ENCODE data around the gene MSI2. TPM values are rescaled to one million over a fixed set of nuclear protein-coding genes. Genes with fewer than 3 reads are reported as not detected.

Gene MSI2
- total RNA-seq, 1 donor from 2014 or later = 28.0 TPM

DNA sequence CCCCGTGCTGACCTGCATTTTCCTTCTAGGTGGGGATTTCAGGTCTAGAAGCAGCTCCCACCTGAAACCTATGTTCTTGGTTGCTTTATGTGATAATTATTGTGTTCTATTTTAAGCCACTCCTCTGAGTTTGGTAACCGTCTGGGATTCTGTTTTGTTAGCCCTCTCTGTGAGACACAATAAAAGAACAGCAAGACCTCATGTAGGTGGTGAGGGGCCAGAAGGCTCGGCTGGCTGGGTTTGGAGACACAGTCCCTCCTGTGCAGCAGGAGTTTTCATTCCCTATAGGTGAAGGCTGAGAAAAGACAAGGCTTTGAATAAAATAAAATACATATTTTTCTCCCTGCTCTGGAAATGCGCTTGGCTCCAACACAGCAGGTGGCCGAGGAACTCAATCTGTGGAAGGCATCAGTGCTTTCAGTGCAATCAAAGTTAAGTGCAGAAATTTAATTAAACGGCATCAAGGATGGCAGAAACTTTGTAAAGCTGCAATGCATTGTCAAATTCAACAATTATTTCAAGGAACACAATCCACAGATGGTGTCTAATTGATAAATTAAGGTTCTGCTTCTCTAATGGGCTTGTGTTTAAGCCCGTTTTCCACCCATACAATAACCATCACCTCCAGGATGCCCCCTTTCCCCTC lies 107.8 kb downstream of the MSI2 start:
- DNase-seq (ENCODE audit: low spot score) = no peak

- DNase-seq (ENCODE audit: low spot score) = no peak
Observed at GRCh38 chr17:57365420-57365819, 109.1 kb downstream of the MSI2 start.

GRCh38 chr17:57366177-57366557 lies 109.8 kb downstream of the MSI2 start:
- no peak for DNase-seq (ENCODE audit: low spot score)

DNA sequence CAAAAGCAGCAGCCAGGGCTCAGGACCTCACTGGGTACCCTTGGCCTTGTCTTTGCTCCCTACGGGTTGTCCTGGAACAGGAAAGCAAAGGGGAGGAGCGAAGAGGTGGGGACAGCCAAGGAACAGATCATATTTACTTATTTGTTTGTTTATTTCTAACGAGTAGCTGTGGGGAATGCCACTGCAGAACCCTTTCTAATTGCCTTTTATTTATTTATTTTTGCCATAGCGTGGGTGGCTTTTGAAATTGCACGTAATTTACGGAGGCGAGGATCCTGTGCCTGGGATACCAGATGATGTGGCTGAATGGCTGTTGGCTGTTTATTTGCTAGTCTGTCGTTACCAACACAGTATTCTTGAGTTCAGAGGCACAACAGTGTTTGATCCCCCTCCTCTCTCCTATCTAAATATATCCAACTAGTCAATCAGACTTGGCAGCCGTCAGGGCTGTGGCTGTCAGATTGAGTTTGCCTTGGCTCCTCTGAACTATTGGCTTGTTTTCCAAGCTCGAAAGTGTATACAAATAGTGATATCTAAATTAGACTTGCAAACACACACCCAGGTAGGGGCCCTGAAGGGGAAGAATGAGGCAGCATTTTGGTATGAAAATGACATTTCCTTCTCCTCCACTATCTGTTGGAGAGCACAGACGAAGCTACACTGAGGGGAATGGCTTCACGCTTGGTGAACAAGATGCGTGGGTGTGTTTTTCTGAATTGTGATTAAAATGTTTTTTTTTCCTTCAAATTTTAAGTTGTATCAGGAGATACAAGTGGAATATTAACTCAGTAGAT lies 110.4 kb downstream of the MSI2 start:
- no peak for DNase-seq (ENCODE audit: low spot score)

DNA sequence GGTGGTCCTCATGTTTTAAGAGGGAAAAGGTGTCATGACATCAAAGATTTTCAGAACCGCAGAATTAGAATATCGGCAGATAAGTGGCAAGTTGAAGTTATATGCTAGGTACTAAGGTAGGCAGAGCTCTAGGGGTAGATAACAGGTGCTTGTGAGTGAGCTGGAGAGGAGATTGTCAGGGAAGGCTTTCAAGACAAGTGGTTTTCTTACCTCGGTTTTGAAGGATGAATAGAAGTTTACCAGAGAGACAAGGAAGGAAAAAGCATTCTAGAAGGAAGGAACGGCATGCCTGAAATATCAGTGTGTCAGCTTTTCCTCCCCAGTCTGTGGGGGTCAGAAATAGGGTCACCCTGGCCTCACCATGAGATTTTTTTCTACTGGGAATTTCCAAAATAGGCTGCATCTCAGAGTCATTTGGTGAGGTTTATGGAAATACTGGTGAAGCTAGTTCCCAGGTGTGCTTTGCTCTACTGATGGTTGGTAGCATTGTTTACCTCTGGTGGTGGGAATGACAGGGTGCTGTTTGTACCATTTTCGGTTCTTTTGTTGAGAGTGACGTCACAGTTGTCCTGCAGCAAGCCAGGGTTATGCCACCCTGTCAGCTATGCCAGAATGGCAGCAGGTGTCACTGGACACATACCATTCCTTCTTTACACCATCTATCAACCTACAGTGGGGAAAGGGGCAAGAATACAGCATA lies 112.5 kb downstream of the MSI2 start:
- DNase-seq (ENCODE audit: low spot score) = no peak

DNA sequence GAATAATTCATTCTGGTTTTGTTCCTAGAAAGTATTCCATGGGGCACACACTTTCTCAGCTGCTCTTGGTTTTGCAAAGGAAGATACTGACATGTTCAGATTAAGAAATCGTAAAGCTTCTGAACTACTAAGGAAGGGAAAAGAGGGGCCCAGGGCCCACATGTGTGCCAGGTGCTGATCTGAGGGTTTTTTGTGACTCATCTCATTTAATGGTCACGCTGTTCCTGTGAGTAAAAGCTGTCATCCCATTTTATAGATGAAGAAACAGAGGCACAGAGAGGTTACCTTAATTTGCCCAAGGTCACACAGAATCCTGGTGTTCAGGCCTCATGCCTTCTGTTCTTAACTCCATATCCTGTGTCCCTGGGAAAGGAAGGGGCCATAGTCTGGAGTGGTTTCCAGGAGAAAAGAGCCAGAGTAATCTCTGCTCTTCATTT lies 113.2 kb downstream of the MSI2 start:
- no peak for DNase-seq (ENCODE audit: low spot score)

DNA sequence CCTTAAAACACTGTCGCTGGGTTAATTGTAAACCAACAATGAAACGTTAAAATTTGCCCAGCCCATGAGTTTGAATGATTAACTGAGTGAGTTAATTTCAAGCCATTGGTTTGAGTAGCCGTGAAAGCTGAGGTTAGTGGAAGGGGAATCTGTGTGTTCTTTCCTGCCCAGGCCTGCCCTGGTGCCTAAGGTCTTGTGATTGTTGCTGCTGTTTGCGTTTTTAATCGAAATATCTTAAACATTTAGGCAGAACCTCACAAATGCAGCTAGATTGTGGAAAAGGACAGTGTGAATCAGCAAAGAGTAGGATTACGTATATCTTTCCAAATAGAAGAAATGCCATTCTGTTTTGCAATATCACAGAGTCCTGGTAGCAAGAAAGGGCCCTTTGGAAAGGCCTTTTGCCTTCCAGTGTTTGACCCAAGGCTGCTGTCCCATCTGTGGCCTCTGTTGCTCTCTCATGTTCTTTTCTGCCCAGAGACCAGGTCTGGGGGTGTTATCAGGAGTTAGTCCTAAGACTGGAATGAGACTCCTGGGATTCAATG lies 113.8 kb downstream of the MSI2 start:
- DNase-seq (ENCODE audit: low spot score) = no peak

GRCh38 chr17:57370619-57371018 lies 114.3 kb downstream of the MSI2 start:
- DNase-seq (ENCODE audit: low spot score) = no peak

DNA sequence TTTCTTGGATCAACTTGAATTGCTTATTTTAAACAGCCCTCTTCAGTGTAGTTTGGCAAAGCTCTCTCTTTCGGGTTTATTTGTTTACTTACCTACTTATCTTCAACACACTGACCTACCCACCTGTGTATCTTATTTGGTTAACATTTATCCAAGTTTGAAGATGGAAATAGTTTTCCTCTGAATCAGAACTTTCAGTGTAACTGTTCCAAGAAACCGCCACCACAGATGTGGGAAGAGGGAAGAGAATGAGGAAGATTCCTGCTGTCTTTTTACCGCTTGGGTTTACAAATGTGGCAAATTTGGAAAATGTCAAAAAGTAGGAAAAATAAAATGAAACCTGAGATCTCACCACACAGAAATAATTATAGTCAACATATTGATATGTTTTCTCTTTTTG lies 115.8 kb downstream of the MSI2 start:
- no peak for DNase-seq (ENCODE audit: low spot score)

- no peak for DNase-seq (ENCODE audit: low spot score)
Observed at GRCh38 chr17:57373048-57373447, 116.7 kb downstream of the MSI2 start.

DNA sequence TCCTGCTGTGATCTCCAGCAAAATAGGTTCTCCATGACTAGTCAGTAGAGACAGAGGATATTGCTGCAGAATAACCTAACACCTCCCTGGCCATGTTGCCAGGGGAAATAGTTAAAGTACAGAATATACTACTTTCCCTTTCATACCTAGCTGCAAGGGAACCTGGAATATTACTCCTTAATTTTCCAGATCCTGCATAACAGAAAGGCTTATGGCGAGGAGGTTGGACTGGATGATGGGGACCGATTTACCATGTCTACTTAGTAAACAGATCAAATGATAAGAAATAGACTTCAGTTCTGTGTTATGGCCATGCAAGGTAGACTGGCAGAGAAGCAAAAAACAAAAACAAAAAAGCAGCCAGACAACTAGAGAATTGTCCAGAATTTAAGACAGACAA lies 117.4 kb downstream of the MSI2 start:
- DNase-seq (ENCODE audit: low spot score) = no peak

DNA sequence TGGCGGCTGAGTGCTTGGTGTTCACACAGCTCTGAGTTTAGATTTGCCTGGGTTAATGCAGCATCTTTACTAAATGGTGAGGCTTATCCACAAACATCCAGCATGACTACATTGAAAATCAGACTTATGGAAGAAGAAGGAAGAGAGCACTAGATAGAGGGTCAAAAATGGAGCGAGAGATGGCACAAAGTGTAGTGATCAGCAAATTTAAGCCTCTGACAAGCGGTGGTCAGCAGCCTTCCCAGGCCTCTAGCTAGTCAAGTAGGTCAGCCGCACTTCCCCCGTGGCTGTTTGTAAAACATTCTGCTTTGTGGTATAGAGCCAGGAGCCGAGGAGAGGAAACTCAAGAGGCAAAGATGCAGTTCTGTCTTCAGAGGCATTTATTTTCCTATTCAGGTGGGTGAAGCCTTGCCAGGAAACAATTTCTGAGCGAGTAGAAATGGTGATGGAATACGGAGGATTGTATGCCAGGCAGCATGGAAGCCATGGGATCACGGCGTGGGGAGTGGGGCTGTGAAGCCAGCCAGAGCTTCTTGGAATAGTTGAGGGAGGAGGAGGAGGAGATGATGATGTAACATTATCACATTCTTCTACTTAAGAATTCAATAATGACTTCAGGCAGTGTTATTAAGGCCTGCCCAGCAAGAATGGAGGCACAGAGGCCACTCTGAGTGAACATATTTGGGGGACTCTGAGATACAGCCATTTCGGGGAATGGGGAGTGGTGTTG lies 118.9 kb downstream of the MSI2 start:
- DNase-seq (ENCODE audit: low spot score) = no peak

DNA sequence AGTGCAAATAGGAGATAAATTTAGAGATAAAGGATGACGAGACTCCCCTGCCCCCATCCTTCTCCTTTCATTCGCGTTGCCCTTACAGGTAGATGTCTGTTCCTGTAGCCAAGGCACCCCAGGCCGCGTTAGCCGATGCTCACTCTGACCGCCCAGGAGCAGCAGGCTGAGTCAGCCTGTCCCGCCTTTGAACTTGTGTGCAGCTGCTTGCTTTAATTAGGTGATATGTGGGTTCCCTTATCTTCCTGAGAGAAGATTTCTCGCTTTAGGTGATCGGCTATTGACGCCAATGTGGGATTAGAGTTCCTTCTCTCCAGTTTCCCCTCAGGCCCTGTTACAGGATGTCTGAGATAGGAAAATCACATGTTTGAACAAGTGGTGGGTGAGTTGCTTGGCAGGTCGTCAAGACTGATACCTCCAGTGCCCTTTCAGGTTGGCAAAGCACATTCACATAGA lies 119.5 kb downstream of the MSI2 start:
- DNase-seq (ENCODE audit: low spot score) = no peak

DNA sequence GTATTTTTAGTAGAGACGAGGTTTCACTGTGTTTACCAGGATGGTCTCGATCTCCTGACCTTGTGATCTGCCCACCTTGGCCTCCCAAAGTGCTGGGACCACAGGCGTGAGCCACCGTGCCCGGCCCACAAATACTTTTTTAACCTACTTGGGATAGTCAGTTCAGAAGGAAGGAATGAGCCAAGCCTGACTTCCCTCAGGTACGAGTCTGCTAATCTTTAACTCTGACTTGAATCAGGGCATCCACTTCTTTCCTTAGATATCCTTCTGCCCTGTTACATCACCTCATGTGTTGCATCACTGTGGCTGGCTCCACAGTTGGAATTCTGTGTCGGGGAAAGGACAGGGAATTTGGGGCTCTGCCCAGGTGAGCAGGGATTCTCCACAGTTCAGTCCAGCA lies 120.8 kb downstream of the MSI2 start:
- no peak for DNase-seq (ENCODE audit: low spot score)

GRCh38 chr17:57379237-57379894 lies 123.0 kb downstream of the MSI2 start:
- DNase-seq (ENCODE audit: low spot score) = no peak

DNA sequence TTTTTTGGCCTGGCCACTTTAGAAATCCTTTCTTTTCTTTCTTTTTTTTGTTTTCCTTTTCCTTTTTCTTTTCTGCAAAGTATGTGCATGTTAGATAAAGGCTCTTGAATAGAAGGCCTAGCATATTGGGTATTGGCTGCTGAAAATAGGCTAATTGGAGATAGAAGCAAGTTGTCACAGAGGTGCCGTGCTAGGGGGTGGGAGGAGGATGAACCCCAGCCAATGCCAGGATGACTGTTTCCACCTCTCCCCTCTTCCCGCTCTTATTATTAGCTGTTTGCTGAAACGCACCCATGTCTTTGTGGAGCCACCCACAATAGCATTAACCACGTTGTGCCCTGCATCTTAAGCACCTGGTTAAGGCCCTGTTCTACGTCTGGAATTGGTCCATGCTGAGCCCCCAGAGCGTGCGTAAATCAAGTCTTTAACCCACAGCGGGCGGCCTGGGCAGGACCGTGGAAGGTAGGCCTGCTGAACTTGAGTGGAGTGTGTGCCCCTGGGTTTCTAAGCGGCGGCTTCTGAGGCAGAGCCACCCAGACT lies 123.6 kb downstream of the MSI2 start:
- no peak for DNase-seq (ENCODE audit: low spot score)

GRCh38 chr17:57381498-57381897 lies 125.2 kb downstream of the MSI2 start:
- DNase-seq (ENCODE audit: low spot score) = no peak

DNA sequence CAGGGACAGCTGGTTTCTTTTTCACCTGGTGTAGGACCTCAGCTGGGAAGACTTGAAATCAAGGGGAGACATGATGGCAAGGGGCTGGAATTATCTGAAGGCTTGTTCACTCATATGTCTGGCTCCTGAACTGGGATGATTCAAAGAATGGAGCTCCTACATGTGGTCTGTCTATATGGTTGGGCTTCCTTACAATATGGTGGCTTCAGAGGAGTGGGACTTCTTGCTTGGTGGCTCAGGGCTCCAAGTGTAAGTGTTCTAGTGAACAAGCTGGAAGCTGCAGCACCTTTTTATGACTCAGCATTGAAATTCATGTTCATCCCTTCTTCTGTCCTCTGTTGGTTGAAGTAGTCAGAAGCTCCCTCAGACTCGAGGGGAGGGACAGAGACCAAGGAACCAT lies 127.9 kb downstream of the MSI2 start:
- no peak for DNase-seq (ENCODE audit: low spot score)

DNA sequence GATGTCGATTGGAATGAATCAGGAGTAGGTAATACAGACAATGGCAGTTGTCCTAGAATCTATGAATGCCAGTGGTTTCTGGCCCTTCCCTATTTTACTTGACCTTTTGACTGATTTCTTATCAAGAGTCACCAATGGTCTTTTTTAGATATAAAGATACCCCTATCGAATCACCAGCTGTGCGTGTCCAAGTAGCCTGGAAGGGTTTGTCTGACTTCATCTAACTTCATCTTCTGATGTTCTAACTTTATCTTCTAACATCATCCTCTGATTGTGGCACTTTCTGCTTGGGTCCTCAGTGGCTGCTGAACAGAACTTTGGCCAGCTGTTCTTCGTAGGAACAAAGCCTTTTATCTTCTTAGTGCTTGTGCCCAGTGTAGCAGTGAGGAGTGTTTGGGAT lies 129.7 kb downstream of the MSI2 start:
- no peak for DNase-seq (ENCODE audit: low spot score)

DNA sequence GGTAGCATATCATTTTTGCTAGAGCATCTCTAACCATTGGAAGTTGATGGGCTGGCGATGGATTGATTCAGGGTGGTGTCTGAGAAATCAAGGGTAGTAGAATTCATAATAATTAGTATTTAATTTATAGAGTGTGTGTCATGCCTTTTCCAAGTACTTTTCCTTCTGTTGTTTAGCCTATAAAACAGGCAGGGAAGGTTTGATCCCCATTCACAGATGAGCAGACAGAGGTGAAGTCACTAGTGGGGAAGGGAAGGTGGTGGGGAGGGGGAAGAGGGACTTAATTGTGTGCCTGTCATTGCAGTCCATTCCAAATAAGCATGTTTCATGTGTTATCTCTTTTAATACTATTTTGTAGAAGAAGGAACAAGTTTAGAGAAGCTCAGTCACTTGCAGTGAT lies 131.3 kb downstream of the MSI2 start:
- DNase-seq (ENCODE audit: low spot score) = no peak
